Kasumi-1 (cell line): Measurements from ENCODE around the gene DYNC2H1.
"Not testable (repeated sequence)": the region's sequence is repeated elsewhere in the genome, so short reads cannot be mapped to it uniquely, and the experiment has no call there.

ENCODE experiments used
- DNase-seq, 2 experiments: peaks; one replicate each; lab custom pipeline; 2025; lab: John Stamatoyannopoulos, UW

The DYNC2H1 gene

DNA sequence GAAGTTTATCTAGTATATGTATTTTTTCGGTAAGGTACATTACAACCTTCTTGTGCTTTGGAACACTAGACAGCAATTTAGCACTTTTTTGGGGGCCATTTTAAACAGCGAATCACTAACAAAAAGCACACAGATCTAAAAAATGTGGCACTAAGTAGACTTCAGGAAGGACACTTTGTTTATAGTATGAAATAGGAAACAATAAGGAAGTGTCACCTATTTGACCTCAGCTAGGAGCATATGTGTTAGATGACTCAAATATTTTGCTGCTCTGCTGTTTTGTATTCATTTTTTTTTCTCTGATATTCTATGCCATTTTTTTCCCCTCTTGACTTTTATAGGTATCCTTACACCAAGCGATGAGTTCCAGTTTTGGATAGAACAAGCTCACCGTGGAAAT lies 5.6 kb downstream of the DYNC2H1 start:
- DNase-seq, result no peak

- DNase-seq, result no peak
These were observed 16.2 kb downstream of the DYNC2H1 start for GRCh38 chr11:103125462-103125861.

DNA sequence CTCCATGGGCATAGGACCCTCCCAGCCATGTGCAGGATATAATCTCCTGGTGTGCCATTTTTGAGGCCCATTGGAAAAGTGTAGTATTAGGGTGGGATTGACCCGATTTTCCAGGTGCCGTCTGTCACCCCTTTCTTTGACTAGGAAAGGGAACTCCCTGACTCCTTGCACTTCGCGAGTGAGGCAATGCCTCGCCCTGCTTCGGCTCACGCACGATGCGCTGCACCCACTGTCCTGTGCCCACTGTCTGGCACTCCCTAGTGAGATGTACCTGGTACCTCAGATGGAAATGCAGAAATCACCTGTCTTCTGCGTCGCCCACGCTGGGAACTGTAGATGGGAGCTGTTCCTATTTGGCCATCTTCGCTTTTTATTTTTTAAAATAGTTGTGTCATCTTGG lies 32.8 kb downstream of the DYNC2H1 start:
- not testable (repeated sequence) for DNase-seq

DNA sequence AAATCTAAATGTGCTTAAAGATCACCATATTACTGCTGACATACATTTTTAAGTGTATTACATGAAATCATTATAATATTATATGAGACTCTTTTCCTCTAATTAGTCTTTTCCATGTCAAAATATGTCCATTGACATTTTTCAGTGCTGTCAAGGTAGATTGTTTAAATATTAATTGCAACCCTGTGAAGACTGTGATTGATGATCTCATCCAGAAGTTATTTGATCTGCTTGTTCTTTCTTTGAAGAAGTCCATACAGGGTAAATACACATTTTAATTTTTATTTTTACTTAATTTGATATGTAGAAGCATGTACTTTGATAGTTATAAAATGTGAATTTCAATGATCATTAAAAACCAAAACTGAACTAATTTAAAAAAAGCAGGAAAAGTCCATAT lies 38.4 kb downstream of the DYNC2H1 start:
- no peak for DNase-seq

- DNase-seq, result no peak
These were observed 48.3 kb downstream of the DYNC2H1 start for GRCh38 chr11:103157542-103157941.

DNA sequence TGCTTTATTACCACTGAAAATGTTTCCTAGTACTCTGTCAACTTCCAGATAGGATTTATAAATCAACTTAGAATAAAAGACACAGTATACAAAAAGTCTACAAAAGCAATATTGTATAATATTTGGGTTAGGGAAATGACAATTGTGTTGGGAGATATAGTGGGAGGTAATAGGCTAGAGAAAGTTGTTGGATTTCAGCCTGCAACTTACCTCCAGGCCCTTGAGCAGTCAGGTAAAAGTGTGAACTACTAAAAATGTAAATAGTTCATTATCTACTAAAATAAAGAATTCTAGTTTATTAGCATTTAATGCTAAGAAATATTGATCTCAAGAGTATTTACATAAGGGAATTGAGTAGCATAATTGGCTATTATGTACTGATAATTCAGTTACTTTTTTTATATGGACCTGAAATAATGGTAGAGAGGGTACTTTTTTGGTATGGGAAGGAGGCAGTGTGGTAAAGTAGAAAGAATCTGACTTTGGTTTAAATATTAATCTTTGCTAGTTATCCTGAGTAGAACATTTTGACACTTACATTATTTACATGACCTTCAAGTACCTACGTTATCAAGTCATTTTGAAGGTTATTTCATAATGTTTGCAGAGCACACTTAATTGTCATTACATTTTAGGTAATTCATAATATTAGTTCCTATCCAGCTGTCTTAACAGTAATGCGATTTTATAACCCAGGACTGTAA lies 55.0 kb downstream of the DYNC2H1 start:
- no peak for DNase-seq

GRCh38 chr11:103167166-103167565 lies 57.9 kb downstream of the DYNC2H1 start:
- DNase-seq, result no peak

DNA sequence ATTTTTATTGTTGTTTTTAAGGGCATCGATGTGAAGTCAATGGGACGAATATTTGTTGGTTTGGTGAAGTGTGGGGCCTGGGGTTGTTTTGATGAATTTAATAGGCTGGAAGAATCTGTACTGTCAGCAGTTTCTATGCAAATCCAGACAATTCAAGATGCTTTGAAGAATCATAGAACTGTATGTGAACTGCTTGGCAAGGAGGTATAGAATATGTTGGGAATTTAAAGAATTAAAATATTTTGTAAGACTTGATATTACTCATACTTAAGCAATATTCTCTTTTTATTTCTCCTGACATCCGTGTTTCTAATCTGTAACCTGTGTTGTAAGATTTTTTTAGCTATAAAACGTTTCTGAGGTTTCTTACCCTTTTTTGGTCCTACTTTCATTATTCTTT lies 61.6 kb downstream of the DYNC2H1 start:
- DNase-seq, result no peak

GRCh38 chr11:103175461-103176129 lies 66.4 kb downstream of the DYNC2H1 start:
- DNase-seq, result no peak

DNA sequence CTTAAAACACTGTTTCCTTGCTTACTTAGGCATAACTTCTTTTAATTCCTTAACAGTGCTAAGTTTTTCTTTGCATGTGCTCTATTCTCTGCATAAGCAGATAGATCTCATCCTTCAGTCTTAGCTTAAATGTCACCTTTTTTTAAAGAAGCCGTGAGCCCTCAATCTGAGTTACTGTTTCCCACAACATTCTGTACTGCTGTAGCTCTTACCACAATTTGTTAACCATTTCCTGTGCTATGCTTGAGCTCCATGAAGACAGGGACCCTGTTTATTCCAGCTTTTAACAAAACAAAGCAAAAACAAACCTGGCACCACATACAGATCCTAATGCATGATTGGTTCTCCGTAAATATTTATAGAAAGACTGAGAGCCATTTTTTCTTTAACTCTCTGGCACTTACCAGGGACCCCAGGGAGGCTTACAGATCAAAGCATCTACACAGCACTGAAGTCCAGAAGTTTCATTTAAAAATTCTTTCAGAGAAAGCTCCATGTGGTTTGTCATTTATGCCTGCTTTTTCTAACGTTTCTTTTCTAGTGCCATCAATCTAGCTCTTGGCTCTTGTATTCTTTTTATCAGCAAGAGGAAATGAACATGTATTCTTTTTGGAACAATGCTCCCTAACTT lies 74.9 kb downstream of the DYNC2H1 start:
- no peak for DNase-seq

- DNase-seq, result peak; percentile 61 to 70
These were observed 92.9 kb downstream of the DYNC2H1 start for GRCh38 chr11:103202048-103202651.

DNA sequence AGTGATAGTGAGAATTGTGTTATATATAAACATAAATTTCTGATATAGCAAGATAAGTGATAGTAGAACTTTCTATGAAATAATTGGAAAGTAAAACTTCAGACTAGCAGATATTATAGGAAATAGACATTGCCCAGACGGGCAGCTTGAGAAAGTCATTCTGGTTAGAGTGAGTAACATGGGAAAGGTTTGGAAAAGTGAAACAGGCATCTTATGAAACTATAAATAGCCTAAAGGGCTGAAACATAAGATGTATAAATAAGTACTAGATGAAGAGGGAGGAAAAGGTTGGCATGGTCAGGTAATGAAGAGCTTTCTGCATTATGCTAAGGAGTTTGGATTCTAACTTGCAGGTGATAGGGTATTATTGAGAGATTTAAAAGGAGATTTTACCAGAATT lies 101.3 kb downstream of the DYNC2H1 start:
- no peak for DNase-seq

GRCh38 chr11:103215812-103216211 lies 106.6 kb downstream of the DYNC2H1 start:
- no peak for DNase-seq

- no peak for DNase-seq
These were observed 110.9 kb downstream of the DYNC2H1 start for GRCh38 chr11:103220133-103220532.

GRCh38 chr11:103222806-103223205 lies 113.6 kb downstream of the DYNC2H1 start:
- DNase-seq, result no peak

- DNase-seq, result no peak
These were observed 119.6 kb downstream of the DYNC2H1 start for GRCh38 chr11:103228807-103229206.

GRCh38 chr11:103234974-103235373 lies 125.7 kb downstream of the DYNC2H1 start:
- no peak for DNase-seq

GRCh38 chr11:103241574-103241973 lies 132.3 kb downstream of the DYNC2H1 start:
- DNase-seq, result no peak

DNA sequence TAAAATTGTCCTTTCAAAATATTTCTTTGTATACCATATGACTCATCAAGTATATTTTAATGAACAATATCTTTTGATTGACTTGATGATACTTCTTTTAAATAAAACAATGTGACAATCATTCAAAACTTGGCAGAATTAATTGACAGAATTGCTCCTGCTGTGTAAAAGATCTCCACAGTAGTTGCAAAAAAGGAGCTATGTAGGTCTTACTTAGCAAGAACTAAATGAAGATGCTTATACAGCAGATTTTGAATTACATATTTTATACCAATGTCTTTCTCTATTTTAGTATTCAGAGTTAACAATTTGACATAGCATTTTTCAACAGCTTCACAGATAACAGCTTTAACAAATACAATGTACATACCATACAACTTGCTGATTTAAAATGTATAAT lies 144.9 kb downstream of the DYNC2H1 start:
- DNase-seq, result no peak

DNA sequence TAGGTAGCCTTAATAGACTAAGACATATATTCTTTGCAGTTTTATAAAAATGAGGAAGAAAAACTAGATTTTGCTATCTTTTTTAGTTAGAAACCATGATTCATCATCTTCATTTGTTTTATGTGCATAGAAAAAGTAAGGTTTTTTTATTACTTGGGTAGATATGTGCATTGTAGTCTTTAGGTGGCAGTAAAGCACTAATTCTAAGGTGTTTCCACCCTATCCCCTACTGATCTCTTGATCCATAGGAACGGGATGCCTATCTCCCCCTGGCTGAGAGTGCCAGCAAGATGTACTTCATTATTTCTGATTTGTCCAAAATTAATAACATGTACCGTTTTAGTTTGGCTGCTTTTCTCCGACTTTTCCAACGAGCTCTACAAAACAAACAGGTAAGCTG lies 148.1 kb downstream of the DYNC2H1 start:
- DNase-seq, result peak; percentile 30 to 35

DNA sequence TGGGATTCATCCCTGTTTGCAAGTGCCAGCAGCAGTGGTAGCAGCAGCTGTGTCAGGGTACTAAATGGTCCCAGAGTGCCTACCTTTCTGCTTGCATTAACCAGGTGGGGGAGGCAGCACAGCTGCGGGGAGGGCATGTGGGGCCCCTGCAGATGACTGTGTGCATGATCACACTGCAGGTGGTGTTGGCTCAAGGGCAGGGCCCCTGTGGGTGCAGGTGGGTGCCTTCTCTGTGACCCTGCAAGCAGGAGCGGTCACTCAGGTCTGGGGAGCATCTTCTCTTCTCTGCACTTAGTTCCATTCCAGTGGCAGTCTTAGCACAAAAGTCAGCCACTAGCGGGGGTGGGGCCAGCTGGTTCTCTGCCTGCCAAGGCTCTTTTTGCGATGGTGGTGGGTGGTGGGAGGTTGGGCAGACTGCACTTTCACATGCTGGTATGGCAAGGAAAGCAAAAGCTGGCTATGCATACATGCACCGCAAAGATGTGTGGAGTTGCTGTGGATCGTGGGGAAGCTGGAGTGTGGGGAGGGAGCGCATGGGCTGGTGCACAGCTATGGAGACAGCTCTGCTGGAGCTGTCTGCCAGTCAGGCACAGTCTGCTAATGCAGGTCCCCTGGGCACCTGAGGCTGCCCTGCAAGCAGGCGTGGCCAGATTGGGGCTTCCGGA lies 157.1 kb downstream of the DYNC2H1 start:
- DNase-seq, result no peak

- DNase-seq, result no peak
These were observed 163.7 kb downstream of the DYNC2H1 start for GRCh38 chr11:103272876-103273275.
